Common myeloid progenitor, CD34-positive (primary cell): ENCODE measurements around the gene PTPRM.

Experiments
- CTCF ChIA-PET: fragments of 350-600 bp; sonication (Branson Sonifier 250); formaldehyde crosslinking; loops from one replicate; lab custom pipeline; 2021; ENCODE audit warnings: antibody characterized with exemption; lab: Charles Lee
- POLR2A ChIA-PET: fragments of 350-600 bp; sonication (Branson Sonifier 250); formaldehyde crosslinking; loops from one replicate; lab custom pipeline; 2021; ENCODE audit warnings: antibody characterized with exemption; lab: Charles Lee
- DNase-seq, 3 donors: peaks; one replicate each; pipeline versions ENCODE4 v3.0.0 to v3.0.0-alpha.2; 2013
- H3K27ac ChIP-seq, 2 experiments: 1 replicate in 1 of 2; 2 replicates in 1 of 2; pipeline ENCODE4 v1.7.0; 2013; ENCODE audit warnings: inconsistent platforms in 2 of 2, low read length in 2 of 2, mild to moderate bottlenecking in 2 of 2, low read depth in 1 of 2, moderate library complexity in 1 of 2; ENCODE audit not compliant: severe bottlenecking in 2 of 2, insufficient read depth in 1 of 2, poor library complexity in 1 of 2
- H3K27me3 ChIP-seq, 5 experiments: replicated peaks in 2 of 5; 1 replicate in 3 of 5; 2 replicates in 2 of 5; pipeline versions ENCODE4 v1.6.1 to v1.7.0; 2013; ENCODE audit warnings: low read length in 4 of 5, mild to moderate bottlenecking in 2 of 5, moderate library complexity in 2 of 5, inconsistent platforms in 1 of 5; ENCODE audit not compliant: insufficient read depth in 5 of 5, control insufficient read depth in 4 of 5
- H3K36me3 ChIP-seq, 4 experiments: 1 replicate in 2 of 4; 2 replicates in 2 of 4; pipeline versions ENCODE4 v1.6.1 to v1.7.0; 2013; ENCODE audit warnings: low read length in 3 of 4, control low read depth in 1 of 4, mild to moderate bottlenecking in 1 of 4; ENCODE audit not compliant: control insufficient read depth in 4 of 4, insufficient read depth in 4 of 4
- H3K4me1 ChIP-seq, 4 experiments: 1 replicate in 3 of 4; 2 replicates in 1 of 4; pipeline versions ENCODE4 v1.6.1 to v1.7.1; 2013; ENCODE audit warnings: low read length in 3 of 4, mild to moderate bottlenecking in 3 of 4, control low read depth in 1 of 4, inconsistent platforms in 1 of 4, moderate library complexity in 1 of 4; ENCODE audit not compliant: control insufficient read depth in 4 of 4, insufficient read depth in 4 of 4; ENCODE audit errors: control extremely low read depth in 1 of 4
- H3K4me3 ChIP-seq, 7 experiments: 1 replicate in 4 of 7; 2 replicates in 3 of 7; pipeline versions ENCODE4 v1.5.1 to v1.7.0; 2013; ENCODE audit warnings: mild to moderate bottlenecking in 7 of 7, low read length in 6 of 7, moderate library complexity in 6 of 7, inconsistent platforms in 2 of 7, low read depth in 2 of 7, control low read depth in 1 of 7; ENCODE audit not compliant: insufficient read depth in 4 of 7, control insufficient read depth in 1 of 7; ENCODE audit errors: extremely low read depth in 1 of 7
- H3K9me3 ChIP-seq, 5 experiments: 1 replicate in 4 of 5; 2 replicates in 1 of 5; pipeline versions ENCODE4 v1.6.1 to v1.7.1; 2013; ENCODE audit warnings: low read length in 4 of 5, mild to moderate bottlenecking in 2 of 5, inconsistent platforms in 1 of 5, low read depth in 1 of 5, moderate library complexity in 1 of 5; ENCODE audit not compliant: control insufficient read depth in 4 of 5, insufficient read depth in 2 of 5; ENCODE audit errors: control extremely low read depth in 1 of 5
- WGBS: methylation state at CpG from one replicate; pipeline ENCODE4 v1.1.5; 2013; ENCODE audit not compliant: insufficient coverage; 5-methylcytosine and 5-hydroxymethylcytosine counted together

Gene PTPRM

DNA sequence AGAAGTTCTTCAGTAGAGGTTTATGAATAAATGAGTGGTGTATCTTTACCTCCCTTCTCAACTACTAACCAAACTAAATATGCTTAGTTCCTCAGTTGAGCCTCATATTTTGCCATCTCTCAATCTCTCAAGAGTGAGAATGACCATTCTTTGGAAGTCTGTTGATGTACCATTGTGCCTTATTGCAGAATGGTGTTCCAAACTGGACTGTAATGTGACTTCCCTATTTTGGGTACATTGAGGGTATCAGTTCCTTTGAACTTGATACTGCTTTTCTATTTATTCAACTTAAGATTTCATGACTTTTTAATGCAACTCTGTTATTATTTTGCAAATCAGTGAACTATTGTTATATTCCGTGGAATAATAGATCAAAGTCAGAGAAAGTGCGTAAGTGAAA lies 159.4 kb downstream of the PTPRM start:
- ChIA-PET CTCF (no interaction called here), POLR2A (no interaction called here)
- H3K27me3 ChIP-seq = no peaks in the 10 kb centered on the region
- H3K4me3 ChIP-seq = no peak overlapping the region
- 100% methylated on average over 1 of the region's 2 CpGs for WGBS
- DNase-seq = no peak
- H3K36me3 ChIP-seq = no peaks in the 10 kb centered on the region
- H3K27ac ChIP-seq = no peak overlapping the region
- H3K9me3 ChIP-seq = peaks cover 0 to 5% (median 0%) of the 10 kb centered on the region in 5 experiments
- H3K4me1 ChIP-seq = no peaks in the 10 kb centered on the region

- DNase-seq = no peak
- no peaks in the 10 kb centered on the region for H3K27me3 ChIP-seq
- 86% methylated on average over 2 of the region's 2 CpGs for WGBS
- no peaks in the 10 kb centered on the region for H3K36me3 ChIP-seq
- peaks cover 0 to 5% (median 0%) of the 10 kb centered on the region in 5 experiments for H3K9me3 ChIP-seq
- no peak overlapping the region for H3K4me3 ChIP-seq
- no peak overlapping the region for H3K27ac ChIP-seq
- H3K4me1 ChIP-seq = no peaks in the 10 kb centered on the region
- ChIA-PET CTCF (no interaction called here), POLR2A (no interaction called here)
Observed at GRCh38 chr18:7727361-7728076, 160.4 kb downstream of the PTPRM start.

- H3K9me3 ChIP-seq = peaks cover 0 to 8% (median 0%) of the 10 kb centered on the region in 5 experiments
- ChIA-PET POLR2A (interaction anchor here (0.6 kb wide), 1 partner anchor 66 kb away, joined by 3 read pairs; no protein-coding TSS in a partner anchor), CTCF (interaction anchor here (0.7 kb wide), 1 partner anchor 75 kb away, joined by 4 read pairs; no protein-coding TSS in a partner anchor)
- no peak overlapping the region for H3K27ac ChIP-seq
- no peaks in the 10 kb centered on the region for H3K4me1 ChIP-seq
- no peak for DNase-seq
- no peak overlapping the region for H3K4me3 ChIP-seq
- no peaks in the 10 kb centered on the region for H3K27me3 ChIP-seq
- no peaks in the 10 kb centered on the region for H3K36me3 ChIP-seq
- WGBS = 100% methylated on average over 3 of the region's 4 CpGs
Observed at GRCh38 chr18:7728297-7728696, 161.2 kb downstream of the PTPRM start.

- Histone ChIP-seq H3K9me3 (peaks cover 0 to 8% (median 0%) of the 10 kb centered on the region in 5 experiments), H3K27me3 (no peaks in the 10 kb centered on the region), H3K36me3 (no peaks in the 10 kb centered on the region), H3K4me3 (no peak overlapping the region), H3K27ac (no peak overlapping the region), H3K4me1 (no peaks in the 10 kb centered on the region)
- no peak for DNase-seq
- WGBS = 100% methylated on average over 1 of the region's 3 CpGs
- ChIA-PET POLR2A (no interaction called here), CTCF (no interaction called here)
Observed at GRCh38 chr18:7729868-7730267, 162.8 kb downstream of the PTPRM start.

- ChIA-PET CTCF (no interaction called here), POLR2A (no interaction called here)
- H3K36me3 ChIP-seq = no peaks in the 10 kb centered on the region
- 100% methylated on average over 2 of the region's 4 CpGs for WGBS
- H3K4me3 ChIP-seq = no peak overlapping the region
- H3K27me3 ChIP-seq = no peaks in the 10 kb centered on the region
- DNase-seq = no peak
- peaks cover 0 to 4% (median 0%) of the 10 kb centered on the region in 5 experiments for H3K9me3 ChIP-seq
- H3K4me1 ChIP-seq = no peaks in the 10 kb centered on the region
- H3K27ac ChIP-seq = no peak overlapping the region
Observed at GRCh38 chr18:7730682-7731081, 163.6 kb downstream of the PTPRM start.

GRCh38 chr18:7733642-7734041 lies 166.5 kb downstream of the PTPRM start:
- no peak for DNase-seq
- H3K36me3 ChIP-seq = no peaks in the 10 kb centered on the region
- H3K4me1 ChIP-seq = no peaks in the 10 kb centered on the region
- peaks cover 0 to 3% (median 0%) of the 10 kb centered on the region in 5 experiments for H3K9me3 ChIP-seq
- no peaks in the 10 kb centered on the region for H3K27me3 ChIP-seq
- POLR2A ChIA-PET = no interaction called here
- CTCF ChIA-PET = no interaction called here
- no CpG with 5 or more reads among the region's 1 CpG for WGBS
- no peak overlapping the region for H3K4me3 ChIP-seq
- H3K27ac ChIP-seq = no peak overlapping the region

DNA sequence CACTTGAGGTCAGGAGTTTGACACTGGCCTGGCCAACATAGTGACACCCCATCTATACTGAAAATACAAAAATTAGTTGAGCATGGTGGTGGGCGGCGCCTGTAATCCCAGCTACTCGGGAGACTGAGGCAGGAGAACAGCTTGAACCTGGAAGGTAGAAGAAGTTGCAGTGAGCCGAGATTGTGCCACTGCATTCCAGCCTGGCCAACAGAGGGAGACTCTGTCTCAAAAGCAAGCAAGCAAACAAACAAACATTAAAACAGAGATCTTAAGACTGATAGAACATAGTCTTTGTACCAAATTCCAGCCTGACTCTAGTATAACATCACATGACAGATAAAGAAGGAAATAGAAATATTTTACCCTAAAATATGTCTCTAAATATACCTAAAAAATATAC lies 168.1 kb downstream of the PTPRM start:
- H3K27ac ChIP-seq = no peak overlapping the region
- H3K4me1 ChIP-seq = no peaks in the 10 kb centered on the region
- H3K27me3 ChIP-seq = no peaks in the 10 kb centered on the region
- WGBS = 100% methylated on average over 2 of the region's 4 CpGs
- peaks cover 0 to 3% (median 0%) of the 10 kb centered on the region in 5 experiments for H3K9me3 ChIP-seq
- no peak for DNase-seq
- POLR2A ChIA-PET = no interaction called here
- CTCF ChIA-PET = interaction anchor here (0.6 kb wide), 1 partner anchor 34 kb away, joined by 3 read pairs; no protein-coding TSS in a partner anchor
- no peak overlapping the region for H3K4me3 ChIP-seq
- H3K36me3 ChIP-seq = no peaks in the 10 kb centered on the region
